Endodermal cell (in vitro differentiated cells): ENCODE measurements around the gene SLC22A1. TPM values are rescaled to one million over a fixed set of nuclear protein-coding genes. Genes with fewer than 3 reads are reported as not detected.

Source experiments
- DNase-seq: peaks from one replicate; pipeline ENCODE4 v3.0.0-alpha.2; 2017
- H3K27ac ChIP-seq: 2 replicates; pipeline ENCODE4 v1.5.1; 2013; ENCODE audit warnings: mild to moderate bottlenecking, low read depth, low read length, moderate library complexity
- H3K27me3 ChIP-seq: 2 replicates; pipeline ENCODE4 v1.6.1; 2013; ENCODE audit warnings: mild to moderate bottlenecking, low read length, moderate library complexity; ENCODE audit not compliant: insufficient read depth, control insufficient read depth, poor library complexity, severe bottlenecking
- H3K36me3 ChIP-seq: 2 replicates; pipeline ENCODE4 v1.7.0; 2013; ENCODE audit warnings: mild to moderate bottlenecking, low read length, moderate library complexity; ENCODE audit not compliant: control insufficient read depth, insufficient read depth
- H3K4me1 ChIP-seq: one replicate; pipeline ENCODE4 v1.7.0; 2013; ENCODE audit warnings: low read length; ENCODE audit not compliant: control insufficient read depth, insufficient read depth
- H3K4me3 ChIP-seq: 2 replicates; pipeline ENCODE4 v1.5.1; 2013; ENCODE audit warnings: mild to moderate bottlenecking, low read length, moderate library complexity
- H3K9ac ChIP-seq: 2 replicates; pipeline ENCODE4 v1.6.1; 2013; ENCODE audit warnings: mild to moderate bottlenecking, low read length, moderate library complexity; ENCODE audit not compliant: poor library complexity, severe bottlenecking; ENCODE audit errors: extremely low read depth
- H3K9me3 ChIP-seq: 2 replicates; pipeline ENCODE4 v1.6.1; 2013; ENCODE audit warnings: mild to moderate bottlenecking, low read length, moderate library complexity; ENCODE audit not compliant: control insufficient read depth
- H3K27ac Mint-ChIP-seq: 2 replicates; pipeline ENCODE4 v1.8.0; 2020; ENCODE audit warnings: mixed read lengths
- H3K27me3 Mint-ChIP-seq: 2 replicates; pipeline ENCODE4 v1.8.0; 2021; ENCODE audit warnings: mild to moderate bottlenecking, mixed read lengths; ENCODE audit not compliant: insufficient read depth
- H3K36me3 Mint-ChIP-seq: 2 replicates; pipeline ENCODE4 v1.8.0; 2020; ENCODE audit warnings: low read depth, mixed read lengths
- H3K4me1 Mint-ChIP-seq: 2 replicates; pipeline ENCODE4 v1.8.0; 2020; ENCODE audit warnings: mixed read lengths
- H3K4me3 Mint-ChIP-seq: 2 replicates; pipeline ENCODE4 v1.8.0; 2020; ENCODE audit warnings: mild to moderate bottlenecking, moderate library complexity, mixed read lengths
- H3K9me3 Mint-ChIP-seq: 2 replicates; pipeline ENCODE4 v1.8.0; 2020; ENCODE audit warnings: mild to moderate bottlenecking, mixed read lengths
- WGBS, 2 experiments: methylation state at CpG; one replicate each; pipeline versions ENCODE4 v1.1.5 to v1.1.7; 2013; ENCODE audit warnings: missing lambda C conversion rate in 2 of 2, mixed read lengths in 1 of 2; ENCODE audit not compliant: insufficient coverage in 1 of 2, insufficient read length in 1 of 2; 5-methylcytosine and 5-hydroxymethylcytosine counted together
- total RNA-seq, 2 donors: library from RNA; stranded (reverse); fragmentation: NEBNext Ultra II Directional in 1 of 2; extraction: Animal tissue kit (Norgen Biotek cat#: 25700) in 1 of 2; gene quantifications; 2 replicates in 1 of 2; 3 replicates in 1 of 2; pipeline ENCODE4 v1.2.1, GENCODE V29; 2021
- TF ChIP-seq, protein P1 (sequence below): fragments of 200-600 bp; sonication (generic); conservative IDR thresholded peaks from 2 replicates; pipeline ENCODE4 v1.5.0; 2021; ENCODE audit warnings: antibody characterized with exemption, mild to moderate bottlenecking

Gene SLC22A1
- total RNA-seq, 2 donors from 2014 or later, result 1.0 TPM; not detected in 1

DNA sequence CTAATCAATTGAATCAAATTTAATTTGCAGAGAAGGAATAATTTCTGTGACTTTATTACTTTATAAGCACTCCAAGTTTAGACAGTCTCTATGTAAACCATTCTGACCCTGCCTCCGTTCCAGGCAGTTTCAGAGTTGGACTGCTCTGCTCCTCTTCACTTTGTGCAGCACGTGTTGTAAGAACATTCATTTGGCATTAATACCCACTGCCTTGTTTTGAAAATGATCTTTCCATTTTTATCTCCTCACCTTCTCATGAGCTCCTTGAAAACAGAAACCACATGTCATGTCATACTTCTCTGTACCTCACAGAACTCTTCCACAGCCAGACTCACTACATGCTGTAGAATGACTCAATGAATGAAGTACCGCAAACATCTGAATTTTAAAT is 25.5 kb downstream of the SLC22A1 start:
- Histone ChIP-seq H3K9ac (no peak overlapping the region), H3K9me3 (peaks cover 8% of the 10 kb centered on the region), H3K4me3 (no peak overlapping the region), H3K27ac (no peak overlapping the region), H3K36me3 (no peaks in the 10 kb centered on the region), H3K4me1 (no peaks in the 10 kb centered on the region), H3K27me3 (no peaks in the 10 kb centered on the region)
- TF ChIP-seq, protein P1, sequence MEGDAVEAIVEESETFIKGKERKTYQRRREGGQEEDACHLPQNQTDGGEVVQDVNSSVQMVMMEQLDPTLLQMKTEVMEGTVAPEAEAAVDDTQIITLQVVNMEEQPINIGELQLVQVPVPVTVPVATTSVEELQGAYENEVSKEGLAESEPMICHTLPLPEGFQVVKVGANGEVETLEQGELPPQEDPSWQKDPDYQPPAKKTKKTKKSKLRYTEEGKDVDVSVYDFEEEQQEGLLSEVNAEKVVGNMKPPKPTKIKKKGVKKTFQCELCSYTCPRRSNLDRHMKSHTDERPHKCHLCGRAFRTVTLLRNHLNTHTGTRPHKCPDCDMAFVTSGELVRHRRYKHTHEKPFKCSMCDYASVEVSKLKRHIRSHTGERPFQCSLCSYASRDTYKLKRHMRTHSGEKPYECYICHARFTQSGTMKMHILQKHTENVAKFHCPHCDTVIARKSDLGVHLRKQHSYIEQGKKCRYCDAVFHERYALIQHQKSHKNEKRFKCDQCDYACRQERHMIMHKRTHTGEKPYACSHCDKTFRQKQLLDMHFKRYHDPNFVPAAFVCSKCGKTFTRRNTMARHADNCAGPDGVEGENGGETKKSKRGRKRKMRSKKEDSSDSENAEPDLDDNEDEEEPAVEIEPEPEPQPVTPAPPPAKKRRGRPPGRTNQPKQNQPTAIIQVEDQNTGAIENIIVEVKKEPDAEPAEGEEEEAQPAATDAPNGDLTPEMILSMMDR, result no peak
- no peak overlapping the region for H3K4me3 Mint-ChIP-seq
- no peaks in the 10 kb centered on the region for H3K4me1 Mint-ChIP-seq
- peaks cover 3% of the 10 kb centered on the region for H3K9me3 Mint-ChIP-seq
- peaks cover 7% of the 10 kb centered on the region for H3K36me3 Mint-ChIP-seq
- H3K27ac Mint-ChIP-seq, result no peak overlapping the region
- H3K27me3 Mint-ChIP-seq, result no peaks in the 10 kb centered on the region
- WGBS, 2 experiments, result 97 to 100% methylated on average over 2 to 3 of the region's 3 CpGs
- DNase-seq, result no peak

DNA sequence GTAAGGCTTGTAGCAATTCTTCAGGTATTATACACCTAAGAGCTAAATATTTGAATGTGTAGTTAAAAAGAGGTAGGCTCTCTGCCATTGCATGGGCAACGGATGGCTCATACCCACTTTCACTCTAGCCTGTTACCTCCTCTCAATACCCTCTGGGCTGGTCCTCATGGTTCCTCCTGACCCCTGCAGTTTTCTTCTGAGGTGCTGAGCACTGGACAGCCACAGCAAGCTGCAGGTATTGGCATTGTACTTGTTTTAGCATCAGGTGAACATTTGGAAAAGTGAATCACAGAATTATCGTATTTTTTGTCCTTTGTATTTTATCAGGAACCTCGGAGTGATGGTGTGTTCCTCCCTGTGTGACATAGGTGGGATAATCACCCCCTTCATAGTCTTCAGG is 32.9 kb downstream of the SLC22A1 start:
- Mint-ChIP-seq H3K27me3 (no peaks in the 10 kb centered on the region), H3K27ac (no peak overlapping the region), H3K4me3 (no peak overlapping the region)

DNA sequence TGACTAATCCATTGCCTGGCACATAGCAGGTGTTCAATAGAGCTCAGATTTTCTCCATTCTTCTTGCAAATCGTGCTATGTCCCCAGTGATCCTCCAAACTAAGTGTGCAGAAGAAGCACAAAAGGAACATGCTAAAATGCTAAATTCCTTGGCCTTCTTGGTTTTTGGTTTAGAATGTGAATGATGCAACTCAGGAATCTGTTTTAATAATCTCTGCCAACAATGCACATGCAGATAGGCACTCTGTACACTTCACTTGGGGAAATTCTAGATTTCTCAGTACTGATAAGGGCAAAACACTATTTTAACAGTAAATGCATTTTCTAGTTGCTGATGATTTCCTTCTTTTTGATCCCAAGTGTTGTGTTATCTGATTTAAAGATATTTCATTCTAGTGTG is 35.2 kb downstream of the SLC22A1 start:
- H3K27ac ChIP-seq, result no peak overlapping the region
- H3K36me3 ChIP-seq, result no peaks in the 10 kb centered on the region
- H3K27me3 ChIP-seq, result no peaks in the 10 kb centered on the region
- Mint-ChIP-seq H3K27ac (no peak overlapping the region), H3K27me3 (no peaks in the 10 kb centered on the region), H3K9me3 (peaks cover 9% of the 10 kb centered on the region), H3K36me3 (no peaks in the 10 kb centered on the region), H3K4me3 (no peak overlapping the region), H3K4me1 (peaks cover 15% of the 10 kb centered on the region)
- no peak overlapping the region for H3K9ac ChIP-seq
- DNase-seq, result no peak
- peaks cover 4% of the 10 kb centered on the region for H3K4me1 ChIP-seq
- H3K4me3 ChIP-seq, result no peak overlapping the region
- 92% methylated on average over 1 of the region's 1 CpG; no CpG with 5 or more reads in 1 of the 2 experiments for WGBS, 2 experiments
- H3K9me3 ChIP-seq, result peaks cover 11% of the 10 kb centered on the region
- TF ChIP-seq, protein P1, result no peak

More for the DNA sequence above, 32.9 kb downstream of the SLC22A1 start:
- DNase-seq, result no peak
- Histone ChIP-seq H3K36me3 (no peaks in the 10 kb centered on the region), H3K27ac (no peak overlapping the region), H3K9me3 (peaks cover 11% of the 10 kb centered on the region), H3K9ac (no peak overlapping the region), H3K4me1 (no peaks in the 10 kb centered on the region), H3K4me3 (no peak overlapping the region), H3K27me3 (no peaks in the 10 kb centered on the region)
- H3K4me1 Mint-ChIP-seq, result no peaks in the 10 kb centered on the region
- peaks cover 9% of the 10 kb centered on the region for H3K9me3 Mint-ChIP-seq
- 100% methylated on average over 1 to 3 of the region's 3 CpGs for WGBS, 2 experiments
- TF ChIP-seq, protein P1, result no peak
- no peaks in the 10 kb centered on the region for H3K36me3 Mint-ChIP-seq
